KOPT-K1 (cell line): ENCODE data around the gene NECTIN2.
"Not testable (repeated sequence)": the region's sequence is repeated elsewhere in the genome, so short reads cannot be mapped to it uniquely, and the experiment has no call there.

Experiments used
- H3K27ac ChIP-seq: fragments of 200-600 bp; sonication (generic); 2 replicates; pipeline ENCODE4 v1.5.1; 2016; ENCODE audit warnings: antibody characterized with exemption, mild to moderate bottlenecking, low read depth, low read length; ENCODE audit not compliant: poor library complexity, severe bottlenecking
- H3K36me3 ChIP-seq: fragments of 200-600 bp; sonication (generic); 2 replicates; pipeline ENCODE4 v1.5.1; 2017; ENCODE audit warnings: antibody characterized with exemption, mild to moderate bottlenecking, low read length, moderate library complexity; ENCODE audit not compliant: insufficient read depth
- H3K9me3 ChIP-seq: fragments of 200-600 bp; sonication (generic); 2 replicates; pipeline ENCODE4 v1.5.1; 2017; ENCODE audit warnings: antibody characterized with exemption, low read length, mild to moderate bottlenecking; ENCODE audit not compliant: insufficient read depth, poor library complexity, severe bottlenecking

The NECTIN2 gene

GRCh38 chr19:44897835-44898234, 51.7 kb downstream of the NECTIN2 start:
- H3K27ac ChIP-seq = no peak overlapping the region
- H3K36me3 ChIP-seq = peaks cover 96% of the 10 kb centered on the region
- H3K9me3 ChIP-seq = no peaks in the 10 kb centered on the region

GRCh38 chr19:44900328-44901244, 54.5 kb downstream of the NECTIN2 start:
- Histone ChIP-seq H3K27ac (no peak overlapping the region), H3K9me3 (no peaks in the 10 kb centered on the region), H3K36me3 (peaks cover 80% of the 10 kb centered on the region)

GRCh38 chr19:44903216-44903601, 57.1 kb downstream of the NECTIN2 start:
- Histone ChIP-seq H3K36me3 (peaks cover 54% of the 10 kb centered on the region), H3K27ac (no peak overlapping the region), H3K9me3 (no peaks in the 10 kb centered on the region)

GRCh38 chr19:44903602-44904425, 57.7 kb downstream of the NECTIN2 start:
- peaks cover 50% of the 10 kb centered on the region for H3K36me3 ChIP-seq
- H3K27ac ChIP-seq = no peak overlapping the region
- H3K9me3 ChIP-seq = no peaks in the 10 kb centered on the region

- Histone ChIP-seq H3K9me3 (no peaks in the 10 kb centered on the region), H3K27ac (no peak overlapping the region), H3K36me3 (peaks cover 46% of the 10 kb centered on the region)
Measured at GRCh38 chr19:44904426-44904994, 58.4 kb downstream of the NECTIN2 start.

GRCh38 chr19:44905437-44906160, 59.5 kb downstream of the NECTIN2 start, which contains the start of gene APOE:
Gene APOE (plus strand): TSS chr19:44905796. CDS start chr19:44906625, 829 bp downstream.
- peaks cover 35% of the 10 kb centered on the region for H3K36me3 ChIP-seq
- no peak within 1 kb of the TSS for H3K27ac ChIP-seq
- H3K9me3 ChIP-seq = no peaks in the 10 kb centered on the region

- Histone ChIP-seq H3K27ac (no peak overlapping the region), H3K9me3 (no peaks in the 10 kb centered on the region), H3K36me3 (peaks cover 15% of the 10 kb centered on the region)
Measured at GRCh38 chr19:44907613-44908012, 61.5 kb downstream of the NECTIN2 start.

- Histone ChIP-seq H3K27ac (no peak overlapping the region), H3K36me3 (peaks cover 8% of the 10 kb centered on the region; the same call in 1 of the 2 replicates), H3K9me3 (no peaks in the 10 kb centered on the region)
Measured at GRCh38 chr19:44908074-44908835, 62.2 kb downstream of the NECTIN2 start.

- H3K9me3 ChIP-seq = no peaks in the 10 kb centered on the region
- H3K36me3 ChIP-seq = peaks cover 3% of the 10 kb centered on the region; the same call in 1 of the 2 replicates
- no peak overlapping the region for H3K27ac ChIP-seq
Measured at GRCh38 chr19:44908836-44909261, 62.8 kb downstream of the NECTIN2 start.

- no peaks in the 10 kb centered on the region for H3K9me3 ChIP-seq
- H3K27ac ChIP-seq = no peak overlapping the region
- no peaks in the 10 kb centered on the region for H3K36me3 ChIP-seq
Measured at GRCh38 chr19:44909775-44910174, 63.7 kb downstream of the NECTIN2 start.

GRCh38 chr19:44911896-44912295, 65.8 kb downstream of the NECTIN2 start:
- H3K36me3 ChIP-seq, H3K27ac ChIP-seq, H3K9me3 ChIP-seq: not testable (repeated sequence)

- H3K36me3 ChIP-seq = no peaks in the 10 kb centered on the region
- no peaks in the 10 kb centered on the region for H3K9me3 ChIP-seq
- H3K27ac ChIP-seq = no peak overlapping the region
Measured at GRCh38 chr19:44912854-44913253, 66.8 kb downstream of the NECTIN2 start.

- H3K36me3 ChIP-seq, H3K9me3 ChIP-seq, H3K27ac ChIP-seq: not testable (repeated sequence)
Measured at GRCh38 chr19:44913512-44914432, 67.7 kb downstream of the NECTIN2 start.
